Gastrocnemius medialis (tissue), 4 donors: ENCODE data around the gene SORBS2.

Experiments used
- CTCF ChIP-seq, 5 experiments: fragments of 450-650 bp in 3 of 5; fragments of 200-600 bp in 2 of 5; sonication (generic) in 2 of 5; IDR thresholded peaks in 4 of 5; conservative IDR thresholded peaks in 1 of 5; 1 replicate in 4 of 5; 2 replicates in 1 of 5; pipeline ENCODE4 v1.5.1; 2016 to 2019; ENCODE audit warnings: antibody characterized with exemption in 5 of 5, mild to moderate bottlenecking in 3 of 5, moderate library complexity in 3 of 5
- POLR2A ChIP-seq, 2 donors: fragments of 450-650 bp; IDR thresholded peaks; one replicate each; pipeline ENCODE4 v1.6.1; 2017; ENCODE audit warnings: antibody characterized with exemption in 2 of 2, mild to moderate bottlenecking in 2 of 2, moderate library complexity in 2 of 2

- TF ChIP-seq CTCF (IDR thresholded peaks at IDR 0.05 in 4 of 5, conservative IDR thresholded peaks at IDR 0.05 in 1 of 5) = peak in 3 of 5 experiments; percentile 27 to 43 (median 39)
- TF ChIP-seq POLR2A (IDR thresholded peaks at IDR 0.05) = no peak
Observed at GRCh38 chr4:185640811-185641675, 171.0 kb downstream of the SORBS2 start.
